SU-DHL-6 (cell line): ENCODE data around the gene TMEM187.

Experiments used
- H2AFZ ChIP-seq: fragments of 200-600 bp; sonication (generic); 2 replicates; pipeline ENCODE4 v1.6.1; 2014; ENCODE audit warnings: low read depth, mild to moderate bottlenecking, moderate library complexity, mixed read lengths, antibody characterized with exemption, low read length; ENCODE audit not compliant: severe bottlenecking
- H3F3A ChIP-seq: fragments of 200-600 bp; shearing (Covaris generic); 2 replicates; pipeline ENCODE4 v1.6.0; 2016; ENCODE audit warnings: antibody characterized with exemption, mild to moderate bottlenecking; ENCODE audit not compliant: insufficient read depth
- H3K27ac ChIP-seq: fragments of 200-600 bp; sonication (generic); 2 replicates; pipeline ENCODE4 v1.5.1; 2016; ENCODE audit warnings: low read depth, mild to moderate bottlenecking, low read length, moderate library complexity, mixed read lengths
- H3K27me3 ChIP-seq: fragments of 200-600 bp; sonication (generic), shearing (Covaris generic); 2 replicates; pipeline ENCODE4 v1.6.0; 2014; ENCODE audit warnings: mild to moderate bottlenecking, low read length
- H3K36me3 ChIP-seq: fragments of 200-600 bp; sonication (generic); 2 replicates; pipeline ENCODE4 v1.6.1; 2014; ENCODE audit warnings: mild to moderate bottlenecking, low read length, mixed read lengths
- H3K4me2 ChIP-seq: fragments of 300-600, 200-600 bp; shearing (Covaris generic), sonication (generic); 2 replicates; pipeline ENCODE4 v1.6.0; 2014; ENCODE audit warnings: low read length, low read depth, mild to moderate bottlenecking; ENCODE audit not compliant: poor library complexity, severe bottlenecking
- H3K4me3 ChIP-seq: fragments of 200-600 bp; sonication (generic); 2 replicates; pipeline ENCODE4 v1.5.1; 2014; ENCODE audit warnings: antibody characterized with exemption, low read length, mild to moderate bottlenecking, mixed read lengths; ENCODE audit not compliant: insufficient read depth, poor library complexity, severe bottlenecking
- H3K79me2 ChIP-seq: fragments of 200-600 bp; sonication (generic); 2 replicates; pipeline ENCODE4 v1.6.1; 2014; ENCODE audit warnings: mild to moderate bottlenecking, low read length, moderate library complexity; ENCODE audit not compliant: insufficient read depth
- H3K9ac ChIP-seq: fragments of 200-600 bp; sonication (generic); 2 replicates; pipeline ENCODE4 v1.7.0; 2014; ENCODE audit warnings: mild to moderate bottlenecking, low read length
- H3K9me2 ChIP-seq: fragments of 200-600 bp; sonication (generic); replicated peaks from 2 replicates; pipeline ENCODE4 v1.6.1; 2014; ENCODE audit warnings: low read length; ENCODE audit not compliant: insufficient read depth
- H3K9me3 ChIP-seq: fragments of 200-600 bp; sonication (generic); 2 replicates; pipeline ENCODE4 v1.6.1; 2014; ENCODE audit warnings: low read length, mixed read lengths; ENCODE audit not compliant: insufficient read depth
- H4K20me1 ChIP-seq: fragments of 200-600 bp; sonication (generic); 2 replicates; pipeline ENCODE4 v1.6.1; 2014; ENCODE audit warnings: low read depth, mild to moderate bottlenecking, antibody characterized with exemption, low read length, moderate library complexity, mixed read lengths
- EZH2phosphoT487 ChIP-seq: fragments of 200-600 bp; sonication (generic), shearing (Covaris generic); conservative IDR thresholded peaks from 2 replicates; pipeline ENCODE4 v1.6.1; 2018; ENCODE audit warnings: mild to moderate bottlenecking, antibody characterized with exemption, low read length, moderate library complexity, mixed read lengths
- TF ChIP-seq, protein P1 (sequence below): fragments of 200-600 bp; sonication (generic); IDR thresholded peaks from one replicate; pipeline ENCODE4 v1.5.1; 2017; ENCODE audit warnings: antibody characterized with exemption, mild to moderate bottlenecking, low read length, moderate library complexity; ENCODE audit not compliant: insufficient read depth, poor library complexity, severe bottlenecking

Gene TMEM187

GRCh38 chrX:153961292-153961691, 11.3 kb upstream of the TMEM187 start:
- H3K4me2 ChIP-seq: no peak overlapping the region
- H4K20me1 ChIP-seq: peaks cover 7% of the 10 kb centered on the region; the same call in 1 of the 2 replicates
- no peak overlapping the region for H2AFZ ChIP-seq
- H3K36me3 ChIP-seq: no peaks in the 10 kb centered on the region
- no peaks in the 10 kb centered on the region for H3K9me2 ChIP-seq
- no peak overlapping the region for H3K27ac ChIP-seq
- peaks cover 49% of the 10 kb centered on the region for H3K79me2 ChIP-seq
- H3K9me3 ChIP-seq: no peaks in the 10 kb centered on the region
- TF ChIP-seq, protein P1, sequence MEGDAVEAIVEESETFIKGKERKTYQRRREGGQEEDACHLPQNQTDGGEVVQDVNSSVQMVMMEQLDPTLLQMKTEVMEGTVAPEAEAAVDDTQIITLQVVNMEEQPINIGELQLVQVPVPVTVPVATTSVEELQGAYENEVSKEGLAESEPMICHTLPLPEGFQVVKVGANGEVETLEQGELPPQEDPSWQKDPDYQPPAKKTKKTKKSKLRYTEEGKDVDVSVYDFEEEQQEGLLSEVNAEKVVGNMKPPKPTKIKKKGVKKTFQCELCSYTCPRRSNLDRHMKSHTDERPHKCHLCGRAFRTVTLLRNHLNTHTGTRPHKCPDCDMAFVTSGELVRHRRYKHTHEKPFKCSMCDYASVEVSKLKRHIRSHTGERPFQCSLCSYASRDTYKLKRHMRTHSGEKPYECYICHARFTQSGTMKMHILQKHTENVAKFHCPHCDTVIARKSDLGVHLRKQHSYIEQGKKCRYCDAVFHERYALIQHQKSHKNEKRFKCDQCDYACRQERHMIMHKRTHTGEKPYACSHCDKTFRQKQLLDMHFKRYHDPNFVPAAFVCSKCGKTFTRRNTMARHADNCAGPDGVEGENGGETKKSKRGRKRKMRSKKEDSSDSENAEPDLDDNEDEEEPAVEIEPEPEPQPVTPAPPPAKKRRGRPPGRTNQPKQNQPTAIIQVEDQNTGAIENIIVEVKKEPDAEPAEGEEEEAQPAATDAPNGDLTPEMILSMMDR: no peak
- no peak for TF ChIP-seq EZH2phosphoT487
- H3F3A ChIP-seq: no peaks in the 10 kb centered on the region
- no peak overlapping the region for H3K9ac ChIP-seq
- H3K4me3 ChIP-seq: no peak overlapping the region
- no peaks in the 10 kb centered on the region for H3K27me3 ChIP-seq

GRCh38 chrX:153963546-153963945, 9.0 kb upstream of the TMEM187 start:
- peaks cover 18% of the 10 kb centered on the region for H4K20me1 ChIP-seq
- no peak overlapping the region for H3K4me2 ChIP-seq
- no peaks in the 10 kb centered on the region for H3K27me3 ChIP-seq
- no peaks in the 10 kb centered on the region for H3K9me2 ChIP-seq
- H3K79me2 ChIP-seq: peaks cover 71% of the 10 kb centered on the region
- H3F3A ChIP-seq: no peaks in the 10 kb centered on the region
- H3K36me3 ChIP-seq: 0 out of 2 replicates have a peak, but pooled peaks cover 4% of the 10 kb centered on the region
- H3K4me3 ChIP-seq: no peak overlapping the region
- no peaks in the 10 kb centered on the region for H3K9me3 ChIP-seq
- TF ChIP-seq EZH2phosphoT487: no peak
- TF ChIP-seq, protein P1: no peak
- no peak overlapping the region for H3K27ac ChIP-seq
- H3K9ac ChIP-seq: no peak overlapping the region
- no peak overlapping the region for H2AFZ ChIP-seq

- Histone ChIP-seq H3K27ac (no peak overlapping the region), H3F3A (no peaks in the 10 kb centered on the region), H3K4me2 (no peak overlapping the region), H3K36me3 (0 out of 2 replicates have a peak, but pooled peaks cover 4% of the 10 kb centered on the region), H3K9ac (no peak overlapping the region), H4K20me1 (peaks cover 19% of the 10 kb centered on the region), H3K27me3 (no peaks in the 10 kb centered on the region), H3K9me3 (no peaks in the 10 kb centered on the region), H3K4me3 (no peak overlapping the region), H3K79me2 (peaks cover 77% of the 10 kb centered on the region), H2AFZ (no peak overlapping the region), H3K9me2 (no peaks in the 10 kb centered on the region)
- TF ChIP-seq EZH2phosphoT487: no peak
- TF ChIP-seq, protein P1: no peak
Observed at GRCh38 chrX:153964105-153964504, 8.4 kb upstream of the TMEM187 start.
